GM23248 (cell line): ENCODE results near the gene DNAJC1.

Experiments used
- EZH2 ChIP-seq: fragments of 200-600 bp; sonication (generic); IDR thresholded peaks from 2 replicates; pipeline ENCODE4 v1.6.1; 2018; ENCODE audit warnings: antibody characterized with exemption, mild to moderate bottlenecking; ENCODE audit not compliant: insufficient read depth, poor library complexity, severe bottlenecking
- EZH2phosphoT487 ChIP-seq: fragments of 200-600 bp; sonication (generic); IDR thresholded peaks from 2 replicates; pipeline ENCODE4 v1.6.1; 2018; ENCODE audit warnings: antibody characterized with exemption, moderate library complexity, mild to moderate bottlenecking, low read depth; ENCODE audit not compliant: insufficient read depth

DNA sequence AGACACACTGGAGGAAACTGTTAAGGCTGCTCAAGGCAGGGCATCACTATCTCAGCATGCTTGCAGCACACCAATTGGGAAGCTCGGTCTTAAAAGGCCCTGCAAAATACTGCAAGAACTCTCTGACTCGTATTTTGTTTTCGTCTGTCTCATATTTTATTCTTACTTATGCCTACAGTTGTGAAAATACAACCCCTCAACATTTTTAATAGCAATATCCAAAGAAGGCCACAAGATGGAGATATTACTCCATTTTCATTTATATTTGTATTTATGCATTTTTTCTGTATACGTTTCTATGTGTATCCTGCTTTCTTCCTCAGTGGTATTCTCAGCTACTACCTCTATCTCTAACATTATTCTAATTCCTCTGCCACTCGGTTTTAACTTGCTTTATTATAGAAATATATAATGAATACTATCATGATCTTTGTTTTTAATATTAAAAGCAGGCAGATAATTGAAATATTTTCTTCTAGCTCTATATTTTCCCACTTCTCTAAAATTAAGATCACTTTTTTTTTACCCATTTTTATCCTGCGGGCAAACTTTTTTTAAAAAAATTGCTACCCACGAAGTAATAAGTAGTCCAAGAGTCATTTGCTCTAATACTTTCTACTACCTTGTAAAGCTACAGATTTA lies 10.0 kb downstream of the DNAJC1 start:
- no peak for TF ChIP-seq EZH2
- no peak for TF ChIP-seq EZH2phosphoT487
